ENCODE measurements around the gene CTDNEP1. TPM values are rescaled to one million over a fixed set of nuclear protein-coding genes. Genes with fewer than 3 reads are reported as not detected.

CTDNEP1 gene
- total and polyA plus RNA-seq, 2 of the 4 experiments (the other 2 are of a cell fraction), result 23.8 to 132 TPM

DNA sequence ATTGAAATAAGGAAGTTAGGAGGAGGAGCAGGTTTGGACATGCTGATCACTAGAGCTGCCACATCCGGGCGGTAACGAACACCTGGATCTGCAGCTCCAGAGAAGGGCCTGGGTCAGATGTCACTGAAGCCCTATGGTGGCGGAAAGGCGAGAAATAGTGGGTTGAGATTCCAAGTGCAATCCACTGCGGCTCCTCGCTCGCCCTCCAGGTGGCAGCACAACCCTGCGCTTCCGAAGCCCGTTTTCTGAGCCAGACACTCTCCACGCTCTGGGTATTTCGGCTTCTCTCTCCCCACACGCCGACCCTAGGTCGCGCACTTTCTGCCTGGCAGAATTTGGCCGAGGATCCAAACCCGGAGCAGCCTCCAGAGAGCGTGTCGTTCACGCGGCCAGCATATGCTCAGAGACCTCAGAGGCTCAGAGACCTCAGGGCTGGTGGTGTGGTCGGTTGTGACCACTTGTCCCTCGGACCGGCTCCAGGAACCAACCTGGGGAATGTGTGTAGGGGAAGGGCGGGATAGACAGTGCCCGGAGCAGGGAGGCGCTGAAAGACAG is 29.1 kb upstream of the CTDNEP1 start (continued):
- TF ChIP-seq, protein P1, sequence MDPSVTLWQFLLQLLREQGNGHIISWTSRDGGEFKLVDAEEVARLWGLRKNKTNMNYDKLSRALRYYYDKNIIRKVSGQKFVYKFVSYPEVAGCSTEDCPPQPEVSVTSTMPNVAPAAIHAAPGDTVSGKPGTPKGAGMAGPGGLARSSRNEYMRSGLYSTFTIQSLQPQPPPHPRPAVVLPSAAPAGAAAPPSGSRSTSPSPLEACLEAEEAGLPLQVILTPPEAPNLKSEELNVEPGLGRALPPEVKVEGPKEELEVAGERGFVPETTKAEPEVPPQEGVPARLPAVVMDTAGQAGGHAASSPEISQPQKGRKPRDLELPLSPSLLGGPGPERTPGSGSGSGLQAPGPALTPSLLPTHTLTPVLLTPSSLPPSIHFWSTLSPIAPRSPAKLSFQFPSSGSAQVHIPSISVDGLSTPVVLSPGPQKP (IDR thresholded peaks at IDR 0.05; ENCODE audit: borderline replicate concordance, low read depth, low read length), result no peak
- TF ChIP-seq CEBPB (IDR thresholded peaks at IDR 0.05; ENCODE audit: low read depth, low read length) (no peak), NFE2L2 (IDR thresholded peaks at IDR 0.05; ENCODE audit: low read depth, low read length) (no peak), POLR2A (IDR thresholded peaks at IDR 0.05; ENCODE audit: low read depth, low read length) (peak; percentile 55), MXI1 (IDR thresholded peaks at IDR 0.05; ENCODE audit: borderline replicate concordance, low read depth, low read length) (peak; percentile 72; the same call in 1 of the 2 replicates), RCOR1 (IDR thresholded peaks at IDR 0.05; ENCODE audit: insufficient replicate concordance, low read length) (no peak), SMC3 (IDR thresholded peaks at IDR 0.05; ENCODE audit: low read depth, low read length) (peak; percentile 94), MAZ (IDR thresholded peaks at IDR 0.05; ENCODE audit: borderline replicate concordance, low read depth, low read length) (no peak; the same call in 1 of the 2 replicates)
